HFFc6 (cell line): Measurements from ENCODE around the gene SEPTIN7. TPM values are rescaled to one million over a fixed set of nuclear protein-coding genes. Genes with fewer than 3 reads are reported as not detected.

Source experiments
- DNase-seq: peaks from one replicate; pipeline ENCODE4 v3.0.0-alpha.2; 2018
- H3K27ac Mint-ChIP-seq: 2 replicates; pipeline ENCODE4 v1.8.0; 2020; ENCODE audit warnings: mild to moderate bottlenecking, mixed read lengths
- H3K27me3 Mint-ChIP-seq: 2 replicates; pipeline ENCODE4 v1.8.0; 2021; ENCODE audit warnings: mild to moderate bottlenecking, moderate library complexity, mixed read lengths; ENCODE audit not compliant: insufficient read depth
- H3K36me3 Mint-ChIP-seq: 2 replicates; pipeline ENCODE4 v1.8.0; 2021; ENCODE audit warnings: low read depth, mixed read lengths
- H3K4me1 Mint-ChIP-seq: 2 replicates; pipeline ENCODE4 v1.8.0; 2020; ENCODE audit warnings: low read depth, mixed read lengths
- H3K4me3 Mint-ChIP-seq: 2 replicates; pipeline ENCODE4 v1.8.0; 2020; ENCODE audit warnings: mild to moderate bottlenecking, moderate library complexity, mixed read lengths
- H3K9me3 Mint-ChIP-seq: 2 replicates; pipeline ENCODE4 v1.8.0; 2020; ENCODE audit warnings: mild to moderate bottlenecking, mixed read lengths
- CTCF ChIP-seq: fragments of 200-600 bp; sonication (generic); IDR thresholded peaks from 2 replicates; pipeline ENCODE4 v1.5.0; 2021; ENCODE audit warnings: antibody characterized with exemption, mild to moderate bottlenecking
- total RNA-seq, 6 experiments: library from RNA; stranded (reverse); fragmentation: NEBNext Ultra II Directional; extraction: Animal tissue kit (Norgen Biotek cat#: 25700); gene quantifications; 2 replicates in 1 of 6; 3 replicates in 5 of 6; pipeline ENCODE4 v1.2.3, GENCODE V29; 2021

SEPTIN7 gene
- total RNA-seq, 6 experiments from 2014 or later = 257 to 320 (median 291) TPM

GRCh38 chr7:35768346-35768745 lies 32.5 kb upstream of the SEPTIN7 start:
- H3K9me3 Mint-ChIP-seq = no peaks in the 10 kb centered on the region
- no peak for DNase-seq

GRCh38 chr7:35771776-35772175 lies 29.1 kb upstream of the SEPTIN7 start:
- Mint-ChIP-seq H3K4me1 (no peaks in the 10 kb centered on the region), H3K27ac (no peak overlapping the region), H3K9me3 (no peaks in the 10 kb centered on the region), H3K4me3 (no peak overlapping the region), H3K36me3 (no peaks in the 10 kb centered on the region), H3K27me3 (no peaks in the 10 kb centered on the region; the same call in 1 of the 2 replicates)
- DNase-seq = no peak
- no peak for TF ChIP-seq CTCF

More at GRCh38 chr7:35768346-35768745, 32.5 kb upstream of the SEPTIN7 start:
- no peak overlapping the region for H3K4me3 Mint-ChIP-seq
- H3K36me3 Mint-ChIP-seq = no peaks in the 10 kb centered on the region
- no peak overlapping the region for H3K27ac Mint-ChIP-seq
- H3K27me3 Mint-ChIP-seq = peaks cover 3% of the 10 kb centered on the region
- no peaks in the 10 kb centered on the region for H3K4me1 Mint-ChIP-seq
- no peak for TF ChIP-seq CTCF

GRCh38 chr7:35773994-35774393 lies 26.9 kb upstream of the SEPTIN7 start:
- Mint-ChIP-seq H3K27me3 (no peaks in the 10 kb centered on the region; the same call in 1 of the 2 replicates), H3K27ac (no peak overlapping the region), H3K36me3 (no peaks in the 10 kb centered on the region), H3K4me3 (no peak overlapping the region), H3K4me1 (no peaks in the 10 kb centered on the region), H3K9me3 (no peaks in the 10 kb centered on the region)
- no peak for DNase-seq
- no peak for TF ChIP-seq CTCF

- H3K4me3 Mint-ChIP-seq = no peak overlapping the region
- no peaks in the 10 kb centered on the region for H3K27me3 Mint-ChIP-seq
- H3K27ac Mint-ChIP-seq = no peak overlapping the region
- no peaks in the 10 kb centered on the region for H3K4me1 Mint-ChIP-seq
- H3K9me3 Mint-ChIP-seq = no peaks in the 10 kb centered on the region
- DNase-seq = no peak
- no peaks in the 10 kb centered on the region for H3K36me3 Mint-ChIP-seq
- no peak for TF ChIP-seq CTCF
These were observed 24.2 kb upstream of the SEPTIN7 start for GRCh38 chr7:35776686-35777085.

GRCh38 chr7:35777121-35777520 lies 23.7 kb upstream of the SEPTIN7 start:
- Mint-ChIP-seq H3K27ac (no peak overlapping the region), H3K27me3 (no peaks in the 10 kb centered on the region), H3K36me3 (no peaks in the 10 kb centered on the region), H3K4me1 (no peaks in the 10 kb centered on the region), H3K9me3 (no peaks in the 10 kb centered on the region), H3K4me3 (no peak overlapping the region)
- DNase-seq = no peak
- TF ChIP-seq CTCF = no peak

GRCh38 chr7:35780070-35780469 lies 20.8 kb upstream of the SEPTIN7 start:
- Mint-ChIP-seq H3K27me3 (no peaks in the 10 kb centered on the region; the same call in 1 of the 2 replicates), H3K36me3 (no peaks in the 10 kb centered on the region), H3K4me1 (no peaks in the 10 kb centered on the region), H3K4me3 (no peak overlapping the region), H3K27ac (no peak overlapping the region), H3K9me3 (no peaks in the 10 kb centered on the region)
- TF ChIP-seq CTCF = no peak
- no peak for DNase-seq
